GM12878 (cell line): ENCODE results near the gene TENT4B. TPM values are rescaled to one million over a fixed set of nuclear protein-coding genes. Genes with fewer than 3 reads are reported as not detected.

Experiments
- ATAC-seq: fragments of 200-7000 bp; cut with Tn5 transposase; 3 replicates; pipeline ENCODE4 v1.9.1; 2020; ENCODE audit warnings: mild to moderate bottlenecking, moderate library complexity
- BruUV-seq: library from RNA; stranded (reverse); fragments of 400-500 nt; replicated peaks from 2 replicates; lab custom pipeline; 2021; lab: Mats Ljungman, UMichigan
- CTCF ChIA-PET: fragments of 300-600 bp; sonication (Branson Sonifier 250); formaldehyde crosslinking; extraction: SDS; loops from one replicate; lab custom pipeline; 2021; ENCODE audit warnings: inconsistent platforms; lab: Yijun Ruan, JAX
- POLR2A ChIA-PET: fragments of 350-600 bp; formaldehyde crosslinking; extraction: SDS; loops from one replicate; lab custom pipeline; 2021; ENCODE audit warnings: inconsistent platforms; lab: Charles Lee
- RAD21 ChIA-PET: fragments of 300-600 bp; sonication (Branson Sonifier 250); formaldehyde crosslinking; loops from one replicate; lab custom pipeline; 2023; ENCODE audit warnings: antibody characterized with exemption; ENCODE audit not compliant: unreplicated experiment; lab: Charles Lee
- SMC1A ChIA-PET: fragments of 300-600 bp; sonication (Branson Sonifier 250); formaldehyde crosslinking; loops from one replicate; lab custom pipeline; 2023; ENCODE audit not compliant: unreplicated experiment, uncharacterized antibody; lab: Charles Lee
- DNase-seq: peaks from one replicate; pipeline ENCODE4 v3.0.0-alpha.2; 2011; ENCODE audit warnings: low read depth, low spot score
- FAIRE-seq: peaks from 3 replicates; lab custom pipeline; 2011; peaks lifted over from hg19 to GRCh38; lab: Jason Lieb, UNC
- H2AFZ ChIP-seq: 2 replicates; pipeline ENCODE4 v1.6.0; 2011; ENCODE audit warnings: low read depth, low read length, control low read depth; ENCODE audit not compliant: control insufficient read depth
- H3K27ac ChIP-seq: 2 replicates; pipeline ENCODE4 v1.5.1; 2011; ENCODE audit warnings: control low read depth; ENCODE audit not compliant: control insufficient read depth, insufficient read depth
- H3K27me3 ChIP-seq, 2 experiments: replicated peaks in 1 of 2; 2 replicates each; pipeline versions ENCODE4 v1.6.0 to v1.6.1; 2011; ENCODE audit warnings: low read length in 1 of 2; ENCODE audit not compliant: control insufficient read depth in 2 of 2, insufficient read depth in 2 of 2
- H3K36me3 ChIP-seq, 2 experiments: 2 replicates each; pipeline ENCODE4 v1.5.1; 2011; ENCODE audit warnings: low read length in 1 of 2; ENCODE audit not compliant: control insufficient read depth in 2 of 2, insufficient read depth in 2 of 2
- H3K4me1 ChIP-seq: 2 replicates; pipeline ENCODE4 v1.6.1; 2011; ENCODE audit warnings: mild to moderate bottlenecking, low read length, moderate library complexity, mixed read lengths; ENCODE audit not compliant: control insufficient read depth, insufficient read depth
- H3K4me2 ChIP-seq: 2 replicates; pipeline ENCODE4 v1.6.0; 2011; ENCODE audit warnings: control low read depth; ENCODE audit not compliant: control insufficient read depth, insufficient read depth
- H3K4me3 ChIP-seq: fragments of 200-600 bp; sonication (generic); 2 replicates; pipeline ENCODE4 v1.5.1; 2016
- H3K79me2 ChIP-seq: 2 replicates; pipeline ENCODE4 v1.6.0; 2011; ENCODE audit warnings: low read length; ENCODE audit not compliant: control insufficient read depth, insufficient read depth
- H3K9ac ChIP-seq: 2 replicates; pipeline ENCODE4 v1.8.0; 2011; ENCODE audit warnings: low read length, control low read depth, mixed read lengths; ENCODE audit not compliant: control insufficient read depth, insufficient read depth
- H3K9me3 ChIP-seq: replicated peaks from 3 replicates; pipeline ENCODE4 v1.5.1; 2011; ENCODE audit warnings: mild to moderate bottlenecking, low read length; ENCODE audit not compliant: control insufficient read depth, insufficient read depth
- H4K20me1 ChIP-seq: 2 replicates; pipeline ENCODE4 v1.6.0; 2011; ENCODE audit not compliant: control insufficient read depth, insufficient read depth
- CEBPZ ChIP-seq: fragments of 150-350 bp; IDR thresholded peaks from 2 replicates; pipeline ENCODE4 v1.6.1; 2016; ENCODE audit warnings: low read depth, low read length
- CREB1 ChIP-seq: IDR thresholded peaks from 2 replicates; pipeline ENCODE4 v1.6.1; 2012; ENCODE audit warnings: low read depth, mild to moderate bottlenecking, inconsistent platforms
- EGR1 ChIP-seq, 2 experiments: IDR thresholded peaks; 1 replicate in 1 of 2; 2 replicates in 1 of 2; pipeline ENCODE4 v1.6.1; 2011 to 2012; ENCODE audit warnings: low read depth in 2 of 2, low read length in 2 of 2, borderline replicate concordance in 1 of 2, mild to moderate bottlenecking in 1 of 2, moderate library complexity in 1 of 2
- EP300 ChIP-seq, 2 experiments: fragments of 150-350 bp in 1 of 2; IDR thresholded peaks; 2 replicates each; pipeline ENCODE4 v1.6.1; 2011 to 2012; ENCODE audit warnings: low read depth in 2 of 2, low read length in 2 of 2, borderline replicate concordance in 1 of 2, improper control_type of control experiment in 1 of 2, inconsistent platforms in 1 of 2; ENCODE audit not compliant: control insufficient read depth in 1 of 2
- JUND ChIP-seq: IDR thresholded peaks from 2 replicates; pipeline ENCODE4 v1.6.1; 2012; ENCODE audit warnings: low read depth, mild to moderate bottlenecking, low read length, improper control_type of control experiment, moderate library complexity
- TARDBP ChIP-seq: IDR thresholded peaks from 2 replicates; pipeline ENCODE4 v1.6.1; 2016; ENCODE audit warnings: borderline replicate concordance
- TBL1XR1 ChIP-seq: IDR thresholded peaks from 2 replicates; pipeline ENCODE4 v1.6.1; 2012; ENCODE audit warnings: low read depth, low read length, improper control_type of control experiment
- ZNF207 ChIP-seq: fragments of 450-650 bp; IDR thresholded peaks from 2 replicates; pipeline ENCODE4 v1.6.1; 2014; ENCODE audit warnings: antibody characterized with exemption, mild to moderate bottlenecking, borderline replicate concordance
- ZNF217 ChIP-seq: fragments of 450-650 bp; IDR thresholded peaks from 2 replicates; pipeline ENCODE4 v1.6.1; 2017; ENCODE audit warnings: antibody characterized with exemption, mild to moderate bottlenecking
- ZNF687 ChIP-seq: fragments of 450-650 bp; IDR thresholded peaks from 2 replicates; pipeline ENCODE4 v1.6.1; 2017; ENCODE audit warnings: mild to moderate bottlenecking, moderate library complexity
- WGBS: methylation state at CpG from one replicate; pipeline ENCODE4 v1.1.6; 2016; ENCODE audit warnings: low lambda C conversion rate; ENCODE audit not compliant: insufficient replicate concordance, insufficient coverage; ENCODE audit errors: missing lambda C conversion rate; 5-methylcytosine and 5-hydroxymethylcytosine counted together
- in situ Hi-C: fragments of 300-500 bp; cut with MboI; formaldehyde crosslinking; loops from 9 replicates; pipeline ENCODE4 v1.14.3; 2018; ENCODE audit warnings: mixed read lengths
- intact Hi-C: fragments of 100-400 bp; cut with micrococcal nuclease; formaldehyde crosslinking; loops from one replicate; pipeline ENCODE4 v1.14.2; 2022; ENCODE audit not compliant: unreplicated experiment
- polyA plus RNA-seq, 11 experiments: library from polyadenylated mRNA; depleted of rRNA in 4 of 11; unstranded in 6 of 11; stranded (reverse) in 5 of 11; fragments of >200 nt; fragmentation: Nextera tagmentation in 4 of 11; fragmentation: Illumina TruSeq in 1 of 11; extraction: Ambion mirVana in 4 of 11; extraction: Trizol in 1 of 11; gene quantifications; 1 replicate in 1 of 11; 2 replicates in 10 of 11; pipeline versions ENCODE4 v1.2.1 to v1.2.3, GENCODE V29; 2011 to 2016; ENCODE audit warnings: inconsistent platforms in 2 of 11, missing spikeins in 2 of 11, low read depth in 1 of 11
- total RNA-seq, 4 experiments: library from RNA; depleted of rRNA in 3 of 4; stranded (reverse); fragments of >200 nt in 3 of 4; fragmentation: Illumina TruSeq in 1 of 4; extraction: Trizol in 1 of 4; gene quantifications; 2 replicates each; pipeline versions ENCODE4 v1.2.1 to v1.2.3, GENCODE V29; 2013 to 2021

TENT4B gene
- total and polyA plus RNA-seq, 10 of the 15 experiments (the other 5 are each of a cell fraction or from before 2014, with no cell fraction given) = 4.4 to 16.7 (median 10.8) TPM

- Histone ChIP-seq H3K9ac (no peak overlapping the region), H2AFZ (no peak overlapping the region), H3K36me3 (no peaks in the 10 kb centered on the region), H3K4me2 (no peak overlapping the region), H3K4me3 (no peak overlapping the region), H3K27ac (no peak overlapping the region), H3K27me3 (no peaks in the 10 kb centered on the region), H4K20me1 (no peaks in the 10 kb centered on the region), H3K9me3 (no peaks in the 10 kb centered on the region), H3K79me2 (no peaks in the 10 kb centered on the region), H3K4me1 (no peaks in the 10 kb centered on the region)
- 60% methylated on average over 3 of the region's 3 CpGs for WGBS
- RAD21 ChIA-PET = no interaction called here
- ATAC-seq (no peak), FAIRE-seq (no peak), DNase-seq (no peak)
- SMC1A ChIA-PET = interaction anchor here (1.1 kb wide), 1 partner anchor 117 kb away, joined by 3 read pairs; no protein-coding TSS in a partner anchor
- no peak for TF ChIP-seq CREB1
- no peak for TF ChIP-seq JUND
- no peak for TF ChIP-seq TBL1XR1
- TF ChIP-seq EGR1 (IDR thresholded peaks at IDR 0.05; ENCODE audit: borderline replicate concordance in 1 of 2, low read depth in 2 of 2, low read length in 2 of 2) = no peak
- no peak for TF ChIP-seq ZNF687
- TF ChIP-seq ZNF217 = no peak
- no peak for TF ChIP-seq EP300 (IDR thresholded peaks at IDR 0.05; ENCODE audit: borderline replicate concordance in 1 of 2, control insufficient read depth in 1 of 2, low read depth in 2 of 2, low read length in 2 of 2)
- TF ChIP-seq TARDBP = no peak
- no peak for TF ChIP-seq ZNF207
- no peak for TF ChIP-seq CEBPZ
- in situ Hi-C loops = no loop called here
- CTCF ChIA-PET = interaction anchor here (3.0 to 11.2 kb wide), 2 partner anchors 119 to 568 kb away, joined by 9 to 102 read pairs; no protein-coding TSS in a partner anchor
- POLR2A ChIA-PET = no interaction called here
- intact Hi-C loops = no loop called here
- BruUV-seq = no TSS peak
Observed at GRCh38 chr16:50238314-50238713, 85.2 kb downstream of the TENT4B start.
